Ishikawa (cell line): ENCODE data around the gene LIG3.

ENCODE experiments used
- CEBPB ChIP-seq: IDR thresholded peaks from 2 replicates; pipeline ENCODE4 v1.6.1; 2012
- CREB1 ChIP-seq: IDR thresholded peaks from 2 replicates; pipeline ENCODE4 v1.6.1; 2012; ENCODE audit warnings: low read depth
- EP300 ChIP-seq: IDR thresholded peaks from 2 replicates; pipeline ENCODE4 v1.6.1; 2012; ENCODE audit warnings: borderline replicate concordance
- FOXM1 ChIP-seq: IDR thresholded peaks from 2 replicates; pipeline ENCODE4 v1.6.1; 2012; ENCODE audit warnings: low read depth, borderline replicate concordance
- MAX ChIP-seq: IDR thresholded peaks from 2 replicates; pipeline ENCODE4 v1.6.1; 2012
- RAD21 ChIP-seq: IDR thresholded peaks from 2 replicates; pipeline ENCODE4 v1.6.1; 2012; ENCODE audit warnings: low read depth
- TAF1 ChIP-seq: IDR thresholded peaks from 2 replicates; pipeline ENCODE4 v1.6.1; 2012; ENCODE audit warnings: low read depth, mild to moderate bottlenecking
- TCF12 ChIP-seq: IDR thresholded peaks from 2 replicates; pipeline ENCODE4 v1.6.1; 2012; ENCODE audit warnings: low read depth
- YY1 ChIP-seq: IDR thresholded peaks from 2 replicates; pipeline ENCODE4 v1.6.1; 2012; ENCODE audit warnings: low read depth
- ZBTB7A ChIP-seq: IDR thresholded peaks from 2 replicates; pipeline ENCODE4 v1.6.1; 2012; ENCODE audit warnings: low read depth
- TF ChIP-seq, protein P1 (sequence below): IDR thresholded peaks from 2 replicates; pipeline ENCODE4 v1.6.1; 2012; ENCODE audit warnings: low read depth, mild to moderate bottlenecking

- TF ChIP-seq TAF1 (no peak), RAD21 (no peak), CREB1 (no peak), EP300 (no peak), CEBPB (no peak), FOXM1 (no peak), MAX (no peak), ZBTB7A (no peak), TCF12 (no peak), YY1 (no peak)
- TF ChIP-seq, protein P1, sequence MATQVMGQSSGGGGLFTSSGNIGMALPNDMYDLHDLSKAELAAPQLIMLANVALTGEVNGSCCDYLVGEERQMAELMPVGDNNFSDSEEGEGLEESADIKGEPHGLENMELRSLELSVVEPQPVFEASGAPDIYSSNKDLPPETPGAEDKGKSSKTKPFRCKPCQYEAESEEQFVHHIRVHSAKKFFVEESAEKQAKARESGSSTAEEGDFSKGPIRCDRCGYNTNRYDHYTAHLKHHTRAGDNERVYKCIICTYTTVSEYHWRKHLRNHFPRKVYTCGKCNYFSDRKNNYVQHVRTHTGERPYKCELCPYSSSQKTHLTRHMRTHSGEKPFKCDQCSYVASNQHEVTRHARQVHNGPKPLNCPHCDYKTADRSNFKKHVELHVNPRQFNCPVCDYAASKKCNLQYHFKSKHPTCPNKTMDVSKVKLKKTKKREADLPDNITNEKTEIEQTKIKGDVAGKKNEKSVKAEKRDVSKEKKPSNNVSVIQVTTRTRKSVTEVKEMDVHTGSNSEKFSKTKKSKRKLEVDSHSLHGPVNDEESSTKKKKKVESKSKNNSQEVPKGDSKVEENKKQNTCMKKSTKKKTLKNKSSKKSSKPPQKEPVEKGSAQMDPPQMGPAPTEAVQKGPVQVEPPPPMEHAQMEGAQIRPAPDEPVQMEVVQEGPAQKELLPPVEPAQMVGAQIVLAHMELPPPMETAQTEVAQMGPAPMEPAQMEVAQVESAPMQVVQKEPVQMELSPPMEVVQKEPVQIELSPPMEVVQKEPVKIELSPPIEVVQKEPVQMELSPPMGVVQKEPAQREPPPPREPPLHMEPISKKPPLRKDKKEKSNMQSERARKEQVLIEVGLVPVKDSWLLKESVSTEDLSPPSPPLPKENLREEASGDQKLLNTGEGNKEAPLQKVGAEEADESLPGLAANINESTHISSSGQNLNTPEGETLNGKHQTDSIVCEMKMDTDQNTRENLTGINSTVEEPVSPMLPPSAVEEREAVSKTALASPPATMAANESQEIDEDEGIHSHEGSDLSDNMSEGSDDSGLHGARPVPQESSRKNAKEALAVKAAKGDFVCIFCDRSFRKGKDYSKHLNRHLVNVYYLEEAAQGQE, result no peak
These were observed 69.9 kb downstream of the LIG3 start for GRCh38 chr17:35050170-35050569.
